D721Med (cell line): ENCODE results near the gene CD226.

Experiments
- DNase-seq: peaks from one replicate; pipeline ENCODE4 v3.0.0; 2011; ENCODE audit warnings: low spot score; ENCODE audit not compliant: insufficient read length
- FAIRE-seq: peaks from 2 replicates; lab custom pipeline; 2011; peaks lifted over from hg19 to GRCh38; lab: Jason Lieb, UNC
- TF ChIP-seq, protein P1 (sequence below): IDR thresholded peaks from 2 replicates; pipeline ENCODE4 v1.5.1; 2012; ENCODE audit warnings: mild to moderate bottlenecking, control low read depth; ENCODE audit not compliant: insufficient read depth; ENCODE audit errors: missing control alignments

CD226 gene

GRCh38 chr18:69845593-69846506 lies 101.8 kb downstream of the CD226 start:
- TF ChIP-seq, protein P1, sequence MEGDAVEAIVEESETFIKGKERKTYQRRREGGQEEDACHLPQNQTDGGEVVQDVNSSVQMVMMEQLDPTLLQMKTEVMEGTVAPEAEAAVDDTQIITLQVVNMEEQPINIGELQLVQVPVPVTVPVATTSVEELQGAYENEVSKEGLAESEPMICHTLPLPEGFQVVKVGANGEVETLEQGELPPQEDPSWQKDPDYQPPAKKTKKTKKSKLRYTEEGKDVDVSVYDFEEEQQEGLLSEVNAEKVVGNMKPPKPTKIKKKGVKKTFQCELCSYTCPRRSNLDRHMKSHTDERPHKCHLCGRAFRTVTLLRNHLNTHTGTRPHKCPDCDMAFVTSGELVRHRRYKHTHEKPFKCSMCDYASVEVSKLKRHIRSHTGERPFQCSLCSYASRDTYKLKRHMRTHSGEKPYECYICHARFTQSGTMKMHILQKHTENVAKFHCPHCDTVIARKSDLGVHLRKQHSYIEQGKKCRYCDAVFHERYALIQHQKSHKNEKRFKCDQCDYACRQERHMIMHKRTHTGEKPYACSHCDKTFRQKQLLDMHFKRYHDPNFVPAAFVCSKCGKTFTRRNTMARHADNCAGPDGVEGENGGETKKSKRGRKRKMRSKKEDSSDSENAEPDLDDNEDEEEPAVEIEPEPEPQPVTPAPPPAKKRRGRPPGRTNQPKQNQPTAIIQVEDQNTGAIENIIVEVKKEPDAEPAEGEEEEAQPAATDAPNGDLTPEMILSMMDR = no peak
- DNase-seq (no peak), FAIRE-seq (no peak)

- FAIRE-seq = no peak
- DNase-seq = no peak
- TF ChIP-seq, protein P1 = no peak
These were observed 103.0 kb downstream of the CD226 start for GRCh38 chr18:69844656-69845055.

DNA sequence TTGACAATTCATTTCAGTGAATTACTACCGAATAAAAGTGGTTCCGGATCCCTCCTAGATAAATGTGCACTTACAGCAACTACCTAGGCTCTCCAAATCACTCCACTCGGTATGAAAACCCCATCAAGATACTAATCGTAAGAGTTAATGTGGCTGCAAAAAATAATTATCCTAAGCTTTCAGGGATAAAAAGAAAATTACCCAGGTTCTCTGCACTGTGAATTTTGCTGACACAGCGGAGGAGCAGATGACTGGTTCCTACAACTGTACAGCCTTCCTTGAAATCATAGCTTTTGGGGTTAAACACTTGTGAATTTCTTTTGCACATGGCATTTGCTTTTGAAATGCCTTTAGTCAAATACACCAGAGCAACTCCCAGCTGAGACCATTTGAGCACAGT lies 104.7 kb downstream of the CD226 start:
- TF ChIP-seq, protein P1 = no peak
- no peak for DNase-seq
- no peak for FAIRE-seq

- FAIRE-seq (no peak), DNase-seq (no peak)
- TF ChIP-seq, protein P1 = no peak
These were observed 106.6 kb downstream of the CD226 start for GRCh38 chr18:69841117-69841516.

- FAIRE-seq (no peak), DNase-seq (no peak)
- TF ChIP-seq, protein P1 = no peak
These were observed 107.2 kb downstream of the CD226 start for GRCh38 chr18:69840445-69840844.

GRCh38 chr18:69840001-69840400 lies 107.7 kb downstream of the CD226 start:
- DNase-seq = no peak
- TF ChIP-seq, protein P1 = no peak
- no peak for FAIRE-seq

DNA sequence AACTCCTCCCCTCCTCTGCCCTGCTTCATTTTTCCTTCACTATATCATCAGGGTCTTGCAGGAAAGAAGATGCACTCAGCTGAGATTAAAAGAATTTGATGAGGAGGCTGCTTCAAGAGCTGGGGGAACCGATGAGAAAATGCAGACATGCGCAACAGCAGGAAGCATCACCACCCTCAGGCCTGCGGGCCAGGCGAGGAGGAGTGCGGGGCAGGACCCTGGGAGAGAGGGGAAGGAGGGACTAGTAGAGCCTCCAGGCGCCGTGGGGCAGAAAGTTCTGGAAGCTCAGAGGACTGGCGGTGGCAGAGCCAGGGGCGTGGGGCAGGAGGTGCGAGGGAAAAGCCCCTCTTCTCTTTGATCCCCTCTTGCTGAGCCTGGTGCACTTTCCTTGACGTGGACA lies 108.2 kb downstream of the CD226 start:
- TF ChIP-seq, protein P1 = no peak
- DNase-seq = no peak
- FAIRE-seq = no peak
